Colon (tissue), 2 donors: Measurements from ENCODE around the gene TBC1D2.

Source experiments
- FAIRE-seq: peaks from 2 replicates; lab custom pipeline; 2012; peaks lifted over from hg19 to GRCh38; lab: Jason Lieb, UNC
- donor health status: control.
- donor health status: control.

Gene TBC1D2

GRCh38 chr9:98241357-98242300 lies 13.8 kb downstream of the TBC1D2 start:
- no peak for FAIRE-seq

GRCh38 chr9:98240475-98240874 lies 15.0 kb downstream of the TBC1D2 start:
- no peak for FAIRE-seq

- FAIRE-seq = no peak
Measured at GRCh38 chr9:98236901-98237487, 18.5 kb downstream of the TBC1D2 start.

- FAIRE-seq = no peak
Measured at GRCh38 chr9:98235126-98235525, 20.3 kb downstream of the TBC1D2 start.

GRCh38 chr9:98234245-98234825 lies 21.1 kb downstream of the TBC1D2 start:
- FAIRE-seq = no peak

GRCh38 chr9:98232926-98233325 lies 22.5 kb downstream of the TBC1D2 start:
- no peak for FAIRE-seq

GRCh38 chr9:98231770-98232478 lies 23.5 kb downstream of the TBC1D2 start:
- FAIRE-seq = no peak

GRCh38 chr9:98230789-98231188 lies 24.7 kb downstream of the TBC1D2 start:
- no peak for FAIRE-seq

- FAIRE-seq = no peak
Measured at GRCh38 chr9:98230304-98230703, 25.1 kb downstream of the TBC1D2 start.

- FAIRE-seq = no peak
Measured at GRCh38 chr9:98229620-98230019, 25.8 kb downstream of the TBC1D2 start.

GRCh38 chr9:98229090-98229395 lies 26.4 kb downstream of the TBC1D2 start:
- FAIRE-seq = no peak

- FAIRE-seq = no peak
Measured at GRCh38 chr9:98228392-98229089, 26.9 kb downstream of the TBC1D2 start.

- no peak for FAIRE-seq
Measured at GRCh38 chr9:98227883-98228282, 27.6 kb downstream of the TBC1D2 start.

- FAIRE-seq = no peak
Measured at GRCh38 chr9:98226957-98227356, 28.5 kb downstream of the TBC1D2 start.

GRCh38 chr9:98226516-98226915 lies 28.9 kb downstream of the TBC1D2 start:
- FAIRE-seq = no peak

- no peak for FAIRE-seq
Measured at GRCh38 chr9:98225015-98225442, 30.4 kb downstream of the TBC1D2 start.

- FAIRE-seq = no peak
Measured at GRCh38 chr9:98222885-98223691, 32.4 kb downstream of the TBC1D2 start.

GRCh38 chr9:98220911-98221310 lies 34.5 kb downstream of the TBC1D2 start:
- no peak for FAIRE-seq

- no peak for FAIRE-seq
Measured at GRCh38 chr9:98219794-98220370, 35.6 kb downstream of the TBC1D2 start.

GRCh38 chr9:98219364-98219716 lies 36.1 kb downstream of the TBC1D2 start:
- no peak for FAIRE-seq
